Ishikawa (cell line): Measurements from ENCODE around the gene MTUS2.

Experiments used
- CEBPB ChIP-seq: IDR thresholded peaks from 2 replicates; pipeline ENCODE4 v1.6.1; 2012
- CREB1 ChIP-seq: IDR thresholded peaks from 2 replicates; pipeline ENCODE4 v1.6.1; 2012; ENCODE audit warnings: low read depth
- EGR1 ChIP-seq: IDR thresholded peaks from 2 replicates; pipeline ENCODE4 v1.6.1; 2012
- EP300 ChIP-seq: IDR thresholded peaks from 2 replicates; pipeline ENCODE4 v1.6.1; 2012; ENCODE audit warnings: borderline replicate concordance
- FOXM1 ChIP-seq: IDR thresholded peaks from 2 replicates; pipeline ENCODE4 v1.6.1; 2012; ENCODE audit warnings: low read depth, borderline replicate concordance
- NFIC ChIP-seq: IDR thresholded peaks from 2 replicates; pipeline ENCODE4 v1.6.1; 2012
- RAD21 ChIP-seq: IDR thresholded peaks from 2 replicates; pipeline ENCODE4 v1.6.1; 2012; ENCODE audit warnings: low read depth
- TAF1 ChIP-seq: IDR thresholded peaks from 2 replicates; pipeline ENCODE4 v1.6.1; 2012; ENCODE audit warnings: low read depth, mild to moderate bottlenecking
- TCF12 ChIP-seq: IDR thresholded peaks from 2 replicates; pipeline ENCODE4 v1.6.1; 2012; ENCODE audit warnings: low read depth
- TEAD4 ChIP-seq: IDR thresholded peaks from 2 replicates; pipeline ENCODE4 v1.6.1; 2012
- YY1 ChIP-seq: IDR thresholded peaks from 2 replicates; pipeline ENCODE4 v1.6.1; 2012; ENCODE audit warnings: low read depth
- ZBTB7A ChIP-seq: IDR thresholded peaks from 2 replicates; pipeline ENCODE4 v1.6.1; 2012; ENCODE audit warnings: low read depth
- TF ChIP-seq, protein P1 (sequence below): IDR thresholded peaks from 2 replicates; pipeline ENCODE4 v1.6.1; 2012
- TF ChIP-seq, protein P2 (sequence below): IDR thresholded peaks from 2 replicates; pipeline ENCODE4 v1.6.1; 2012; ENCODE audit warnings: low read depth, mild to moderate bottlenecking
- TF ChIP-seq, protein P3 (sequence below): IDR thresholded peaks from 2 replicates; pipeline ENCODE4 v1.6.1; 2012

MTUS2 gene

DNA sequence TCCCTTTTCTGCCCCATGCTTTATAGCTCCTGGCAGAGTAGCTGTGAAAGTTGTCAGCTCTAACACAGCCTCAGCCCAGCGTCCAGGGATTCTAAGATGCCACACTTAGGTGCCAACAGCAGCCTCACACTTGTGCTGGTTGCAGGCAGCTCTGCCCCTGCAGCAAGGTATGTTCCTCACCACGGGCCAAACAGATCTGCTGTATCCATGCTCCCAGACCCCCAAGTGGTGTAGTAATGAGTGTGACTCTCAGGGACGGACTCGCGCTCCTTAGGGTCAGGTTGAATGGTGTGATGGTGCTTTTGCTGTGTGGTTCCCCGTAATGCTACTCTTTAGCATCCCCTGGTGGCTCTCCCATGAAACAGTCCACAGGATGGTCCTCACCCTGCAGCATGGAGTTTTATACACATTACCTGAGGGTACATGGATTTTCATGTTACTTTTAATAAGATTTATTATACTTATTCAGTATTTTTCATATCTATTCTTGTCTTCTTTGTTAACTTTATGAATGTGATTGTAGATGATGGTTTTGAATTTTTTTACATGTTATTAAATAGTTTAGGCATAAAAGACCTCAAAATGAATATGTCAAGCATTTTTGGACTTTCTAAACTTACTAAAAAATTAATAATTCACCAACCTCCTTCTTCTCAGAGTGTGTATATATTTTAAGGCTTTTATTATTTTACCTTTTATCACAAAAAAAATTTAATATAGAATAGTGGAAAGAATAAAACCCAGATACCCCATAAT lies 542.9 kb downstream of the MTUS2 start:
- TF ChIP-seq CREB1 (no peak), RAD21 (peak; percentile 88)

DNA sequence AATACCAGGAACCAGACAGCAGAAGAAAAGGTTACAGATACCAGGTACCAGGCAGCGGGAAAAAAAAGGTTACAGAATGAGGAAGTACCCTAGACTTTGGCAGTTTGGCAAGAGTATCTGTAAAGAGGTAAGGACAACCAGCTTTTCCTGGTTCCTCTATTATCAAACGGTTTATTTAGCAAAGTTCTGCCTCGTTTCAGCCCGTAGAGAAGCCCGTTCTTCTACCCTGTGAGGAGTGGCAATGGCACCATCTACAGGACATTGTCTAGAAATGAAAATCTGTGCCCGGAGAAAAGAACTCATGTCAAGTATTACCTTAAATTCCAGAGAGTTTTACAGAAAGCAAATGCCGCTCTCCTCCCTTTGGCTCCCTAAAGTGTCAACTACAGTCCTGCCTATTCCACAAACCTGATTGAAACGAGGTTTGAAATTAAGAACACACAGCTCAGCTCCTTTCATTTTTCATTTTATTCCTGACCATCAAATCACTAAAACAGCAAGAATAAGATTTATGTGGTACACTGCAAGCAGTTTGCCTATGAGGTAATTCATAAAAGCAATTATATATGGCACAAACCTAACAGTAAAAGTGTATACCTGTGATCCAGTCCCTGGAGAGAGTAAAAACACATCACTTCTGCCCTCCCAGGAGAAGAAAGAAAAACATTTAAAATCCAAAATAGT lies 549.1 kb downstream of the MTUS2 start:
- TF ChIP-seq RAD21 (peak; percentile 69), YY1 (no peak)
- TF ChIP-seq, protein P1, sequence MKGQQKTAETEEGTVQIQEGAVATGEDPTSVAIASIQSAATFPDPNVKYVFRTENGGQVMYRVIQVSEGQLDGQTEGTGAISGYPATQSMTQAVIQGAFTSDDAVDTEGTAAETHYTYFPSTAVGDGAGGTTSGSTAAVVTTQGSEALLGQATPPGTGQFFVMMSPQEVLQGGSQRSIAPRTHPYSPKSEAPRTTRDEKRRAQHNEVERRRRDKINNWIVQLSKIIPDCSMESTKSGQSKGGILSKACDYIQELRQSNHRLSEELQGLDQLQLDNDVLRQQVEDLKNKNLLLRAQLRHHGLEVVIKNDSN = no peak

DNA sequence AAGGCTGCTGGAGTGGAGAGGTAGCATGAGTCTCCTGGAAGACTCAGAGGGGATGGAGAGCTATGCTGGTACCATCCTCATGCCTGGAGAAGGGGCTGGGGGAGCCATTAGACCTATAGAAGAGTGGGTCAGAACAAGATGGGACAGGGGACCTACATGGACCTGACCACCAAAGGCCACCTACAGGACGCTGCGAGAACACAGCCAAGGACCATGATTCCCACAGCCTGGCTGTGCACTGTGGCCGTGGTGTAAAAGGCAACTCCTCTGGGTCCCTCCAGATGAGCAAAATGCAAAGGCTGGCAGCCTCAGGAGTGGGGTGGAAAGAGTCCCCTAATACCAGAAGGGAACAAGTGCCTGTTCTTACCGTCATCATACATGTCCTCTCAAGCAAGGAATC lies 559.1 kb downstream of the MTUS2 start:
- TF ChIP-seq YY1 (no peak), EP300 (no peak), TCF12 (no peak), ZBTB7A (no peak), EGR1 (no peak), TAF1 (no peak), CREB1 (no peak), TEAD4 (no peak), NFIC (no peak), FOXM1 (no peak)
- TF ChIP-seq, protein P1 = no peak
- TF ChIP-seq, protein P2, sequence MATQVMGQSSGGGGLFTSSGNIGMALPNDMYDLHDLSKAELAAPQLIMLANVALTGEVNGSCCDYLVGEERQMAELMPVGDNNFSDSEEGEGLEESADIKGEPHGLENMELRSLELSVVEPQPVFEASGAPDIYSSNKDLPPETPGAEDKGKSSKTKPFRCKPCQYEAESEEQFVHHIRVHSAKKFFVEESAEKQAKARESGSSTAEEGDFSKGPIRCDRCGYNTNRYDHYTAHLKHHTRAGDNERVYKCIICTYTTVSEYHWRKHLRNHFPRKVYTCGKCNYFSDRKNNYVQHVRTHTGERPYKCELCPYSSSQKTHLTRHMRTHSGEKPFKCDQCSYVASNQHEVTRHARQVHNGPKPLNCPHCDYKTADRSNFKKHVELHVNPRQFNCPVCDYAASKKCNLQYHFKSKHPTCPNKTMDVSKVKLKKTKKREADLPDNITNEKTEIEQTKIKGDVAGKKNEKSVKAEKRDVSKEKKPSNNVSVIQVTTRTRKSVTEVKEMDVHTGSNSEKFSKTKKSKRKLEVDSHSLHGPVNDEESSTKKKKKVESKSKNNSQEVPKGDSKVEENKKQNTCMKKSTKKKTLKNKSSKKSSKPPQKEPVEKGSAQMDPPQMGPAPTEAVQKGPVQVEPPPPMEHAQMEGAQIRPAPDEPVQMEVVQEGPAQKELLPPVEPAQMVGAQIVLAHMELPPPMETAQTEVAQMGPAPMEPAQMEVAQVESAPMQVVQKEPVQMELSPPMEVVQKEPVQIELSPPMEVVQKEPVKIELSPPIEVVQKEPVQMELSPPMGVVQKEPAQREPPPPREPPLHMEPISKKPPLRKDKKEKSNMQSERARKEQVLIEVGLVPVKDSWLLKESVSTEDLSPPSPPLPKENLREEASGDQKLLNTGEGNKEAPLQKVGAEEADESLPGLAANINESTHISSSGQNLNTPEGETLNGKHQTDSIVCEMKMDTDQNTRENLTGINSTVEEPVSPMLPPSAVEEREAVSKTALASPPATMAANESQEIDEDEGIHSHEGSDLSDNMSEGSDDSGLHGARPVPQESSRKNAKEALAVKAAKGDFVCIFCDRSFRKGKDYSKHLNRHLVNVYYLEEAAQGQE = no peak
- TF ChIP-seq, protein P3, sequence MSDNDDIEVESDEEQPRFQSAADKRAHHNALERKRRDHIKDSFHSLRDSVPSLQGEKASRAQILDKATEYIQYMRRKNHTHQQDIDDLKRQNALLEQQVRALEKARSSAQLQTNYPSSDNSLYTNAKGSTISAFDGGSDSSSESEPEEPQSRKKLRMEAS = no peak

DNA sequence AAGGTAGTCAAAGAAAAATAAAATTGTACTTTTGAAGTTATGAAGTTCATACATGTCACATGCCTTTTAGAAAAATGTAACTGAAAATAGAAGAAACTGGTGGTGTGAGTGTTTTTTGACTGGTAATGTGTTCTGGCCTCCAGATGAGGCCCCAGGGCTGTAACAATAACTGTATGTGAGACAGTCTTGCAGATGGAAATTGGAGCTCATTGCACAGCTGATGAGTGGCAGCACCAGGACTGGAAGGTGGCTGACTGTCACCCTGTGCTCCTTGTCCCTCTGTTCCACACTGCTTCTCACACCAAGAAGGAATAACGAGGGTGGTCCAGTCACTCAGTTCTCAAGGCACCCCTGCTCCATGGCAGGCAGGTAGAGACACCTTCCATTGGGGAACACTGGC lies 559.7 kb downstream of the MTUS2 start:
- no peak for TF ChIP-seq TCF12
- TF ChIP-seq TAF1 = no peak
- TF ChIP-seq CEBPB = no peak
- TF ChIP-seq, protein P2 = no peak
- TF ChIP-seq, protein P3 = no peak
- no peak for TF ChIP-seq TEAD4
- TF ChIP-seq, protein P1 = no peak

DNA sequence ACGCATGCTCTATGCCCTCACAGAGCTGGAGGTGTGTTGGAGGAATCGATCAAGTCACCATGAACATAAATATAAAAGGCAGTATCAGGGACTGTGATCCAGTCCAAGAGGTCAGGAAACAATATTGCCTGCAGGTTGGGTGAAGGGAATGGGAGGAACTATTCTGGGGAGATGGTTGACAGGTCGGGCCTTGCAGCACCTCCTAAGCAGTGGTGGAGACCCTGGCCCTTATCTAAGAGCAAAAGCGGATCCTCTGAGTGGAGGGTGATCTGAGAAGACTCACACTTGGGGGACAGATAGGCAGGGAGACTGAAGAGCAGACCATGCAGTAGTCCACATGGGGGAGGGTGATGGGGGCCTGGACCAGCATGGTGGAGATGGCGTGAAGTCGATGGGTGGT lies 561.9 kb downstream of the MTUS2 start:
- TF ChIP-seq NFIC (no peak), ZBTB7A (no peak), CEBPB (no peak), TCF12 (no peak), YY1 (no peak), FOXM1 (no peak), TAF1 (no peak), CREB1 (no peak)
- TF ChIP-seq, protein P1 = no peak
- TF ChIP-seq, protein P2 = no peak
